ENCODE data around the gene EPS8.

The EPS8 gene

GRCh38 chr12:15597125-15597830, 191.9 kb downstream of the EPS8 start:
- no peak for DNase-seq

- DNase-seq: no peak
Measured at GRCh38 chr12:15596174-15596573, 193.0 kb downstream of the EPS8 start.

GRCh38 chr12:15592934-15593333, 196.3 kb downstream of the EPS8 start:
- DNase-seq: no peak

- DNase-seq: no peak
Measured at GRCh38 chr12:15591811-15592210, 197.4 kb downstream of the EPS8 start.

GRCh38 chr12:15590180-15590826, 198.9 kb downstream of the EPS8 start:
- DNase-seq: peak; percentile 88

- no peak for DNase-seq
Measured at GRCh38 chr12:15589328-15590032, 199.7 kb downstream of the EPS8 start.

DNA sequence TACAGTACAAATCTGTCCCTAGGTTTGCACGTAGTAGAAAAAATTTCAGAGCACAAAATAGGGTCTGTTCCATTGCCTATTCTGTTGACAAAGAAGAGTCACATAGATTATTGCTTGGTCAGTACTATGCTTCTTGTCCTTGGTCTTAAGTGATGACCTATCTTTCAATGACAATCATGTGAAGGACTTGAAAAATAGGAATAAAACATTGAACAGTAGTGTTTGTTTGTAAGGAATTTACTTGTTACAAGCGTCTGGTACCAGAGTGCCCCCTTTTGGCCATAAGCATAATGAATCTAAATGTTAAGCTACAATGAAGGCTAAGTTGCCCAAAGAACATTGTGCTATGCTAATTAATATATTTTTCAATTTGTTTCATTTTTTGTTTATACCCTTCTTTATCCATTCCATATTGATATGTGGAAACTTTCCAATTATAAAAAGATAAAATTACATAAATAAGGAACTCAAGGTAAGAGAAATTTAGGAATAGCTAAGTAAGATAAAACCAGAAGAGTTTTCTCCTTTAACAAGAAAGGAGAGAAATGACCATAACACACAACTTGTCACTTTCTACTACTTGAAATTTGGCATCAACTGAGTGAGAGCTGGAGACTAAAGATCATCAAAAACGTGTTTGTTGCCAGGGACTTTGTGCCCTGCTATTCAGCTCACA, 204.7 kb downstream of the EPS8 start:
- peak; percentile 14 for DNase-seq

- DNase-seq: no peak
Measured at GRCh38 chr12:15583804-15584203, 205.4 kb downstream of the EPS8 start.

DNA sequence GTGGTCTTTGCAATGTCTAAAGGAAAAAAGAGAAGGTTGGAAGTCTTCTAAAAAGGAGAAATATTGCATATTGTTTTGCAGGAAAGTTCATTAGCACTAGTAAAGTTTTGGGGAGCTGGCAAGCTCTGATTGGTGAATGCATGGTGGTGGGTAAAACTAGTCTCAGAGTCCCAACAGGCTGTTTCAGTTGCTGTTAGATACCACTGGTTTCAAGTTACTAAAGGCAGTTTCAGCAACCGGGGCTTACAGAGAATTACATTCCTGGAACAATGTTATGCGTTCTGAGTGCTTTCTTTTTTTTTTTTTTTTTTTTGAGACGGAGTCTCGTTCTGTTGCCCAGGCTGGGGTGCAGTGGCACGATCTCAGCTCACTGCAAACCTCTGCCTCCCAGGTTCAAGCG, 208.2 kb downstream of the EPS8 start:
- no peak for DNase-seq

- DNase-seq: no peak
Measured at GRCh38 chr12:15580431-15580830, 208.8 kb downstream of the EPS8 start.

- DNase-seq: no peak
Measured at GRCh38 chr12:15575671-15576541, 213.3 kb downstream of the EPS8 start.

GRCh38 chr12:15574353-15574752, 214.8 kb downstream of the EPS8 start:
- no peak for DNase-seq

All from DMS79 treated with DMSO at 0.1 percent for 48 hours (cell line).